Measurements from ENCODE around the gene KANSL1.
A peak's percentile ranks its signal among the peaks of the same experiment; 100 is the strongest.

KANSL1 gene

GRCh38 chr17:46150216-46150963, 42.8 kb downstream of the KANSL1 start:
- no peak for TF ChIP-seq POLR2A (IDR thresholded peaks at IDR 0.05; ENCODE audit: low read depth, low read length)
- FAIRE-seq (peak; percentile 62), DNase-seq (ENCODE audit: insufficient read length, low spot score) (no peak)

GRCh38 chr17:46148247-46148646, 45.0 kb downstream of the KANSL1 start:
- no peak for FAIRE-seq
- no peak for TF ChIP-seq POLR2A (IDR thresholded peaks at IDR 0.05; ENCODE audit: low read depth, low read length)
- DNase-seq (ENCODE audit: insufficient read length, low spot score): no peak

GRCh38 chr17:46147296-46147695, 45.9 kb downstream of the KANSL1 start:
- FAIRE-seq (no peak), DNase-seq (ENCODE audit: insufficient read length, low spot score) (no peak)
- TF ChIP-seq POLR2A (IDR thresholded peaks at IDR 0.05; ENCODE audit: low read depth, low read length): no peak

- no peak for DNase-seq (ENCODE audit: insufficient read length, low spot score)
- no peak for TF ChIP-seq POLR2A (IDR thresholded peaks at IDR 0.05; ENCODE audit: low read depth, low read length)
- peak; percentile 20 for FAIRE-seq
These were observed 49.0 kb downstream of the KANSL1 start for GRCh38 chr17:46144246-46144645.

GRCh38 chr17:46143827-46144236, 49.4 kb downstream of the KANSL1 start:
- FAIRE-seq: peak; percentile 15
- no peak for TF ChIP-seq POLR2A (IDR thresholded peaks at IDR 0.05; ENCODE audit: low read depth, low read length)
- DNase-seq (ENCODE audit: insufficient read length, low spot score): no peak

- no peak for DNase-seq (ENCODE audit: insufficient read length, low spot score)
- TF ChIP-seq POLR2A (IDR thresholded peaks at IDR 0.05; ENCODE audit: low read depth, low read length): no peak
- peak; percentile 45 for FAIRE-seq
These were observed 51.6 kb downstream of the KANSL1 start for GRCh38 chr17:46141645-46142044.

GRCh38 chr17:46140645-46141197, 52.5 kb downstream of the KANSL1 start:
- TF ChIP-seq POLR2A (IDR thresholded peaks at IDR 0.05; ENCODE audit: low read depth, low read length): no peak
- DNase-seq (ENCODE audit: insufficient read length, low spot score) (no peak), FAIRE-seq (peak; percentile 72)

GRCh38 chr17:46139432-46140210, 53.6 kb downstream of the KANSL1 start:
- no peak for TF ChIP-seq POLR2A (IDR thresholded peaks at IDR 0.05; ENCODE audit: low read depth, low read length)
- FAIRE-seq (peak; percentile 74), DNase-seq (ENCODE audit: insufficient read length, low spot score) (no peak)

- TF ChIP-seq POLR2A (IDR thresholded peaks at IDR 0.05; ENCODE audit: low read depth, low read length): no peak
- DNase-seq (ENCODE audit: insufficient read length, low spot score): no peak
- peak; percentile 80 for FAIRE-seq
These were observed 54.8 kb downstream of the KANSL1 start for GRCh38 chr17:46138473-46138872.

- DNase-seq (ENCODE audit: insufficient read length, low spot score) (no peak), FAIRE-seq (no peak)
- no peak for TF ChIP-seq POLR2A (IDR thresholded peaks at IDR 0.05; ENCODE audit: low read depth, low read length)
These were observed 56.4 kb downstream of the KANSL1 start for GRCh38 chr17:46136820-46137219.

- no peak for FAIRE-seq
- no peak for TF ChIP-seq POLR2A (IDR thresholded peaks at IDR 0.05; ENCODE audit: low read depth, low read length)
- DNase-seq (ENCODE audit: insufficient read length, low spot score): no peak
These were observed 57.2 kb downstream of the KANSL1 start for GRCh38 chr17:46135879-46136563.

- FAIRE-seq (no peak), DNase-seq (ENCODE audit: insufficient read length, low spot score) (no peak)
- TF ChIP-seq POLR2A (IDR thresholded peaks at IDR 0.05; ENCODE audit: low read depth, low read length): no peak
These were observed 58.0 kb downstream of the KANSL1 start for GRCh38 chr17:46135126-46135812.

- no peak for TF ChIP-seq POLR2A (IDR thresholded peaks at IDR 0.05; ENCODE audit: low read depth, low read length)
- DNase-seq (ENCODE audit: insufficient read length, low spot score) (no peak), FAIRE-seq (no peak)
These were observed 63.9 kb downstream of the KANSL1 start for GRCh38 chr17:46129302-46129701.

All from H54 (cell line).